SK-N-SH treated with all-trans-retinoic acid at 6 μM for 48 hours (cell line): ENCODE results near the gene CFAP57.

Experiments
- ATAC-seq: fragments of 200-7000 bp; cut with Tn5 transposase; 3 replicates; pipeline ENCODE4 v1.9.1; 2020; ENCODE audit warnings: mild to moderate bottlenecking, moderate library complexity
- ARNTL ChIP-seq: fragments of 450-650 bp; formaldehyde crosslinking; IDR thresholded peaks from 2 replicates; pipeline ENCODE4 v1.5.0; 2020; ENCODE audit warnings: low read depth, mild to moderate bottlenecking, moderate library complexity, borderline replicate concordance
- BACH2 ChIP-seq: fragments of 250-450 bp; sonication (Bioruptor Pico); IDR thresholded peaks from 2 replicates; pipeline ENCODE4 v1.9.0; 2021; ENCODE audit warnings: mild to moderate bottlenecking, borderline replicate concordance
- CSDC2 ChIP-seq: fragments of 250-450 bp; sonication (Bioruptor Pico); IDR thresholded peaks from 2 replicates; pipeline ENCODE4 v1.5.0; 2020; ENCODE audit warnings: mild to moderate bottlenecking, moderate library complexity
- CSRNP3 ChIP-seq: fragments of 250-450 bp; sonication (Bioruptor Pico); IDR thresholded peaks from 2 replicates; pipeline ENCODE4 v1.5.1; 2021; ENCODE audit warnings: mild to moderate bottlenecking, moderate library complexity
- ESRRG ChIP-seq: fragments of 250-450 bp; sonication (Bioruptor Pico); IDR thresholded peaks from 2 replicates; pipeline ENCODE4 v1.6.1; 2021; ENCODE audit warnings: mild to moderate bottlenecking
- GLIS3 ChIP-seq: fragments of 250-450 bp; sonication (Bioruptor Pico); IDR thresholded peaks from 2 replicates; pipeline ENCODE4 v1.5.0; 2020; ENCODE audit warnings: mild to moderate bottlenecking, moderate library complexity
- ISL1 ChIP-seq: fragments of 250-450 bp; sonication (Bioruptor Pico); IDR thresholded peaks from 2 replicates; pipeline ENCODE4 v2.1.2; 2022; ENCODE audit warnings: mild to moderate bottlenecking, moderate library complexity
- OSR1 ChIP-seq: fragments of 250-450 bp; sonication (Bioruptor Pico); IDR thresholded peaks from 2 replicates; pipeline ENCODE4 v1.8.0; 2022; ENCODE audit warnings: moderate library complexity, mild to moderate bottlenecking, inconsistent platforms
- POU6F1 ChIP-seq: fragments of 250-450 bp; sonication (Bioruptor Pico); IDR thresholded peaks from 2 replicates; pipeline ENCODE4 v1.8.0; 2021; ENCODE audit warnings: low read depth, mild to moderate bottlenecking, moderate library complexity, borderline replicate concordance
- PPARA ChIP-seq: fragments of 250-450 bp; sonication (Bioruptor Pico); IDR thresholded peaks from 2 replicates; pipeline ENCODE4 v1.5.0; 2020; ENCODE audit warnings: mild to moderate bottlenecking, borderline replicate concordance
- RARB ChIP-seq: fragments of 250-450 bp; sonication (Bioruptor Pico); IDR thresholded peaks from 2 replicates; pipeline ENCODE4 v1.8.0; 2021; ENCODE audit warnings: mild to moderate bottlenecking, moderate library complexity
- SNAI2 ChIP-seq: fragments of 250-450 bp; sonication (Bioruptor Pico); IDR thresholded peaks from 2 replicates; pipeline ENCODE4 v1.5.0; 2020; ENCODE audit warnings: mild to moderate bottlenecking, moderate library complexity
- TCF4 ChIP-seq: fragments of 250-450 bp; sonication (Bioruptor Pico); IDR thresholded peaks from 2 replicates; pipeline ENCODE4 v1.8.0; 2021; ENCODE audit warnings: mild to moderate bottlenecking, moderate library complexity, borderline replicate concordance
- TOX ChIP-seq: fragments of 250-450 bp; sonication (Bioruptor Pico); IDR thresholded peaks from 2 replicates; pipeline ENCODE4 v1.8.0; 2021; ENCODE audit warnings: mild to moderate bottlenecking, moderate library complexity, borderline replicate concordance
- TSHZ2 ChIP-seq: fragments of 250-450 bp; sonication (Bioruptor Pico); IDR thresholded peaks from 2 replicates; pipeline ENCODE4 v1.5.0; 2020; ENCODE audit warnings: mild to moderate bottlenecking, moderate library complexity
- ZC3H10 ChIP-seq: fragments of 250-450 bp; sonication (Bioruptor Pico); IDR thresholded peaks from 2 replicates; pipeline ENCODE4 v1.5.1; 2021; ENCODE audit warnings: mild to moderate bottlenecking, moderate library complexity
- ZFP3 ChIP-seq: fragments of 250-450 bp; sonication (Bioruptor Pico); IDR thresholded peaks from 2 replicates; pipeline ENCODE4 v1.5.0; 2020; ENCODE audit warnings: mild to moderate bottlenecking, moderate library complexity
- ZFP30 ChIP-seq: fragments of 450-650 bp; formaldehyde crosslinking; IDR thresholded peaks from 2 replicates; pipeline ENCODE4 v1.5.0; 2022; ENCODE audit warnings: mild to moderate bottlenecking, moderate library complexity
- ZNF565 ChIP-seq: fragments of 450-650 bp; formaldehyde crosslinking; conservative IDR thresholded peaks from 2 replicates; pipeline ENCODE4 v1.5.0; 2020; ENCODE audit warnings: low read depth, mild to moderate bottlenecking, moderate library complexity
- ZNF70 ChIP-seq: fragments of 450-650 bp; formaldehyde crosslinking; IDR thresholded peaks from 2 replicates; pipeline ENCODE4 v1.5.0; 2020; ENCODE audit warnings: mild to moderate bottlenecking, moderate library complexity
- ZNF8 ChIP-seq: fragments of 450-650 bp; formaldehyde crosslinking; IDR thresholded peaks from 2 replicates; pipeline ENCODE4 v1.5.0; 2020; ENCODE audit warnings: mild to moderate bottlenecking, moderate library complexity

Gene CFAP57

GRCh38 chr1:43286533-43286932 is 114.4 kb downstream of the CFAP57 start:
- TF ChIP-seq TCF4: no peak
- TF ChIP-seq BACH2: no peak
- no peak for TF ChIP-seq OSR1
- TF ChIP-seq ISL1 (CRISPR knock-in tag): no peak
- TF ChIP-seq ZFP30 (CRISPR knock-in tag): no peak
- TF ChIP-seq PPARA: no peak
- TF ChIP-seq ZNF565 (CRISPR knock-in tag): no peak
- no peak for TF ChIP-seq ZFP3 (CRISPR knock-in tag)
- no peak for TF ChIP-seq RARB
- no peak for TF ChIP-seq ZC3H10 (CRISPR knock-in tag)
- TF ChIP-seq SNAI2 (CRISPR knock-in tag): no peak
- no peak for TF ChIP-seq POU6F1 (CRISPR knock-in tag)
- TF ChIP-seq ZNF70: no peak
- no peak for ATAC-seq

- no peak for ATAC-seq
- TF ChIP-seq CSDC2 (CRISPR knock-in tag) (no peak), ESRRG (CRISPR knock-in tag) (no peak), SNAI2 (CRISPR knock-in tag) (no peak), TSHZ2 (no peak), ZFP30 (CRISPR knock-in tag) (no peak), ZNF8 (CRISPR knock-in tag) (no peak), PPARA (no peak), CSRNP3 (CRISPR knock-in tag) (no peak), POU6F1 (CRISPR knock-in tag) (no peak), OSR1 (no peak), RARB (no peak)
- TF ChIP-seq, all 23 proteins: peak for 0
These were observed 116.1 kb downstream of the CFAP57 start for GRCh38 chr1:43288058-43288784.

- ATAC-seq: no peak
- TF ChIP-seq OSR1 (no peak), ZFP3 (CRISPR knock-in tag) (no peak), ZNF565 (CRISPR knock-in tag) (no peak), CSDC2 (CRISPR knock-in tag) (no peak), CSRNP3 (CRISPR knock-in tag) (no peak), ARNTL (no peak), ZNF8 (CRISPR knock-in tag) (no peak), ZC3H10 (CRISPR knock-in tag) (no peak), TCF4 (no peak), POU6F1 (CRISPR knock-in tag) (no peak), PPARA (no peak), BACH2 (no peak), GLIS3 (CRISPR knock-in tag) (no peak), ZFP30 (CRISPR knock-in tag) (no peak), ZNF70 (no peak), TOX (CRISPR knock-in tag) (no peak)
These were observed 116.9 kb downstream of the CFAP57 start for GRCh38 chr1:43288785-43289706.
